Osteocyte (in vitro differentiated cells): Measurements from ENCODE around the gene SMC1B. TPM values are rescaled to one million over a fixed set of nuclear protein-coding genes. Genes with fewer than 3 reads are reported as not detected.

ENCODE experiments used
- DNase-seq: peaks from one replicate; pipeline ENCODE4 v3.0.0; 2021; ENCODE audit warnings: mixed read lengths; ENCODE audit not compliant: unreplicated experiment; ENCODE audit errors: extremely low spot score
- H3K27ac Mint-ChIP-seq: one replicate; pipeline ENCODE4 v1.8.0; 2021; ENCODE audit warnings: mild to moderate bottlenecking, mixed read lengths; ENCODE audit not compliant: unreplicated experiment
- H3K27me3 Mint-ChIP-seq: one replicate; pipeline ENCODE4 v1.8.0; 2021; ENCODE audit warnings: mixed read lengths; ENCODE audit not compliant: unreplicated experiment
- H3K36me3 Mint-ChIP-seq: one replicate; pipeline ENCODE4 v1.8.0; 2021; ENCODE audit warnings: mixed read lengths; ENCODE audit not compliant: unreplicated experiment
- H3K4me1 Mint-ChIP-seq: one replicate; pipeline ENCODE4 v1.8.0; 2021; ENCODE audit warnings: mixed read lengths; ENCODE audit not compliant: unreplicated experiment
- H3K4me3 Mint-ChIP-seq: one replicate; pipeline ENCODE4 v1.8.0; 2021; ENCODE audit warnings: mild to moderate bottlenecking, moderate library complexity, mixed read lengths; ENCODE audit not compliant: unreplicated experiment
- H3K9me3 Mint-ChIP-seq: one replicate; pipeline ENCODE4 v1.8.0; 2021; ENCODE audit warnings: mixed read lengths; ENCODE audit not compliant: unreplicated experiment
- total RNA-seq: library from RNA; stranded (reverse); gene quantifications from 2 replicates; pipeline ENCODE4 v1.2.1, GENCODE V29; 2021
- TF ChIP-seq, protein P1 (sequence below): fragments of 200-600 bp; sonication (generic); IDR thresholded peaks from 2 replicates; pipeline ENCODE4 v1.5.0; 2021; ENCODE audit warnings: antibody characterized with exemption, mild to moderate bottlenecking, moderate library complexity

SMC1B gene
- total RNA-seq, 1 donor from 2014 or later: not detected

DNA sequence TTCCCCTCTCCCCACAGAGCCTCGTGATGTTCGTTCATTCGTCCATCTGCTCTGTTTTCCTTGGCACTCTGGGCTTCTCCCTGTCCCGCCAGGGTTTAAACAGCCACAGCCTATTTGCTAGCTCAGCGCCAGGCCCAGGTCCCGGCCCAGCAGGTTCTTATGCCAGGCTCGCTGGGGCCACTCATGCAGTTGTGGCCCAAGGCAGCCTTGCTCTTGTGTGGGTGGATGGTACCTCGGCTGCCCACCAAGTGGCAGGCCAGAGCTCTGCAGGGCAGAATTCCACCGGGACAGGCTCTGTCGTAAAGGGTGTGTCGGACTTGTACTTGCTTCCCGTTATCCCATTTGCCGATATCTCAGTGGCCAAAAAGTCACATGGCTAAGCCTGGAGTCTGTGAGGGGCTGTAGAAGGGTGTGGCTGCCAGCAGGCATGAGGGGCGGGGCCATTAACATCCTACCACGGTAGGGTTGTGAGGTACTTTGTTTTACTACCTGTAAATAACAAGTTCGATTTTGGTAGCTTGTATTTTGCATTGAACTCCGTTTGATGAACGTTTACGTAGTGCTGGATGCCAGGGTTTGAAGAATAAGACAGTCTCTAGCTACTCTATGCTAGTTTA is 95.7 kb downstream of the SMC1B start:
- TF ChIP-seq, protein P1, sequence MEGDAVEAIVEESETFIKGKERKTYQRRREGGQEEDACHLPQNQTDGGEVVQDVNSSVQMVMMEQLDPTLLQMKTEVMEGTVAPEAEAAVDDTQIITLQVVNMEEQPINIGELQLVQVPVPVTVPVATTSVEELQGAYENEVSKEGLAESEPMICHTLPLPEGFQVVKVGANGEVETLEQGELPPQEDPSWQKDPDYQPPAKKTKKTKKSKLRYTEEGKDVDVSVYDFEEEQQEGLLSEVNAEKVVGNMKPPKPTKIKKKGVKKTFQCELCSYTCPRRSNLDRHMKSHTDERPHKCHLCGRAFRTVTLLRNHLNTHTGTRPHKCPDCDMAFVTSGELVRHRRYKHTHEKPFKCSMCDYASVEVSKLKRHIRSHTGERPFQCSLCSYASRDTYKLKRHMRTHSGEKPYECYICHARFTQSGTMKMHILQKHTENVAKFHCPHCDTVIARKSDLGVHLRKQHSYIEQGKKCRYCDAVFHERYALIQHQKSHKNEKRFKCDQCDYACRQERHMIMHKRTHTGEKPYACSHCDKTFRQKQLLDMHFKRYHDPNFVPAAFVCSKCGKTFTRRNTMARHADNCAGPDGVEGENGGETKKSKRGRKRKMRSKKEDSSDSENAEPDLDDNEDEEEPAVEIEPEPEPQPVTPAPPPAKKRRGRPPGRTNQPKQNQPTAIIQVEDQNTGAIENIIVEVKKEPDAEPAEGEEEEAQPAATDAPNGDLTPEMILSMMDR: peak; percentile 37
- DNase-seq: no peak
- peaks cover 1% of the 10 kb centered on the region for H3K36me3 Mint-ChIP-seq
- no peaks in the 10 kb centered on the region for H3K9me3 Mint-ChIP-seq
- peak overlapping the region; percentile 97 for H3K27ac Mint-ChIP-seq
- H3K4me1 Mint-ChIP-seq: peaks cover 36% of the 10 kb centered on the region
- no peaks in the 10 kb centered on the region for H3K27me3 Mint-ChIP-seq
- no peak overlapping the region for H3K4me3 Mint-ChIP-seq

DNA sequence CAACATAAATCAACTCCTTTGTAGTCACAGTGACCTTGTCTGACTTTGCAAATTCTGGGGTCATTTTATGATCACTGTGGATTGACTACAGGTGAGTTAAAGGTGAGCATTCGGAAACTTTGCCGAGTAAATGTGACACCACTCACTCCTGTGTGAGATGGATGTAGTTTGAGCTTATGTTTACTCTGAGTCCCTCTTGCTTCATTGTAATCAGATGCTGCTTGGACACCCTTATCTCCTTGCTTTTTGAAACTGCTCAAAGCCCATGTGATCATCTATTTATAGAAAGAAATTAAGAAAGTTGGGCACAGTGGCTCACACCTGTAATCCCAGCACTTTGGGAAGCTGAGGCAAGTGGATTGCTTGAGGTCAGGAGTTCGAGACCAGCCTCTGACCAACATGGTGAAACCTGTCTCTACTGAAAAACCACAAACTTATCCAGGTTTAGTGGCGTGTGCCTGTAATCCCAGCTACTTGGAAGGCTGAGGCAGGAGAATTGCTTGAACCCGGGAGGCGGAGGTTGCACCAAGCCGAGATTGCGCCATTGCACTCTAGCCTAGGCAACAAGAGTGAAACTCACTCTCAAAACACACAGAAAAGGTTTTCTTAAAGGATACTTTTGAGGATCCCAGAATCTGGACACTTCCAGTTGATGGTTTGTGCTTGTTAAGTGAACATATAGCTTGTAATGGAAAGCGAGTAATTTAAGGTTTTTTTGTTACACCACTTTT is 96.4 kb downstream of the SMC1B start:
- Mint-ChIP-seq H3K4me3 (no peak overlapping the region), H3K27ac (peak overlapping the region; percentile 97), H3K36me3 (no peaks in the 10 kb centered on the region), H3K9me3 (no peaks in the 10 kb centered on the region), H3K4me1 (peaks cover 36% of the 10 kb centered on the region), H3K27me3 (no peaks in the 10 kb centered on the region)
- no peak for DNase-seq
- TF ChIP-seq, protein P1: no peak

DNA sequence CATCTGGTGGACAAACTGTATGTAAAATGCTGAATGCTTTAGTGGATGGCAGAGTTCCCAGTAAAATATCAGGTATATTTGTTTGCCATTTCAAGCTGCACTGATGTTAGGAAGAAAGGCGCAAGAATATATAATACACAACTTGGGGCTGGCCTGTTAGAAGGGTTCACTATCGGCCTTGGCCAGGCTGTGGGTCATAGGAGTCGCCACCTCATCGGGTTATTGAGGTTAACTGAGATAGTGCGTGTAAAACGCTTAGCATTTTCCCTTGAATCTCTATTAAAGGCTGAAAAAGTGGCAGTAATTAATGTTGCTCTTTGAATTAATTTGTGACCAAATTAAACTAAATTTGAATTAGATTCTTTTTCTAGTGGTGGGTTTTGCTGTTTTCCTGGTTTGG is 98.6 kb downstream of the SMC1B start:
- Mint-ChIP-seq H3K4me3 (no peak overlapping the region), H3K9me3 (no peaks in the 10 kb centered on the region), H3K4me1 (peaks cover 42% of the 10 kb centered on the region), H3K36me3 (no peaks in the 10 kb centered on the region), H3K27me3 (no peaks in the 10 kb centered on the region), H3K27ac (no peak overlapping the region)
- no peak for DNase-seq
- TF ChIP-seq, protein P1: no peak

DNA sequence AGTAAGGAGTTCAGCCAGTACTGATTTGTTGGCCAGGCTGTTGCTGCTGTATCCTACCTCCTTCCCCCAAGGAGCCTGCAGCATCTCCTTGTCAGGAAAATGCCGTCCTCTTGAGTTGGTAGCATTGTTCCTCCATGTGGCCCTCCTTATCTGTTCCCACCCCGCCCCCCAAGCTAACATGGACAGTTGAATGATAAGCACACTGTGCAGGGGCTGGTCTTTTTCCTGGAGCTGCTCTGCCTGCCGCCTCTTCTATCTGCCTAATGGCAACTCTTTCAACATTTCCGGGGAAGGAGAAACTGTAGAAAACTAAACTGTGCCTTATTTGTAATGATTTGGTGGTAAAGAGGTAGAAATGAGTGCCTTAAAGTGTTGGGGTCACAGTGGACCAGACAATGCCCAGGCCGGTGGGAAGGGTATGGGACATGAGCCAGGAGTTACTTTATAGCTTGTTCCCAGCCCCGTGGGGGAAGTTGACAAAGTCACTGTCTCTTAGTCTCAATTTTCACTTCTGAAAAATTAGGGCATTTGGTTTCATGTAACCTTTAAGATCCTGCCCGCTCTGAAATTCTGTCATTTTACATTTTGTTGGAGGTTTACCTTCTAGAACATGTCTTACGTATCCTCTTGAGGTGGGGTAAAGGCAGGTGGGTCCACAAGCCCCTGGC is 99.2 kb downstream of the SMC1B start:
- H3K4me1 Mint-ChIP-seq: peaks cover 39% of the 10 kb centered on the region

More for the DNA sequence above, 99.2 kb downstream of the SMC1B start:
- no peak overlapping the region for H3K4me3 Mint-ChIP-seq
- TF ChIP-seq, protein P1: no peak
- H3K27ac Mint-ChIP-seq: no peak overlapping the region
- no peak for DNase-seq
- H3K27me3 Mint-ChIP-seq: no peaks in the 10 kb centered on the region
- no peaks in the 10 kb centered on the region for H3K9me3 Mint-ChIP-seq
- no peaks in the 10 kb centered on the region for H3K36me3 Mint-ChIP-seq
